ENCODE measurements around the gene HDHD2. TPM values are rescaled to one million over a fixed set of nuclear protein-coding genes. Genes with fewer than 3 reads are reported as not detected.

HDHD2 gene, protein sequence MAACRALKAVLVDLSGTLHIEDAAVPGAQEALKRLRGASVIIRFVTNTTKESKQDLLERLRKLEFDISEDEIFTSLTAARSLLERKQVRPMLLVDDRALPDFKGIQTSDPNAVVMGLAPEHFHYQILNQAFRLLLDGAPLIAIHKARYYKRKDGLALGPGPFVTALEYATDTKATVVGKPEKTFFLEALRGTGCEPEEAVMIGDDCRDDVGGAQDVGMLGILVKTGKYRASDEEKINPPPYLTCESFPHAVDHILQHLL
- total RNA-seq = 9.2 and 16.2 TPM in 2 replicates

DNA sequence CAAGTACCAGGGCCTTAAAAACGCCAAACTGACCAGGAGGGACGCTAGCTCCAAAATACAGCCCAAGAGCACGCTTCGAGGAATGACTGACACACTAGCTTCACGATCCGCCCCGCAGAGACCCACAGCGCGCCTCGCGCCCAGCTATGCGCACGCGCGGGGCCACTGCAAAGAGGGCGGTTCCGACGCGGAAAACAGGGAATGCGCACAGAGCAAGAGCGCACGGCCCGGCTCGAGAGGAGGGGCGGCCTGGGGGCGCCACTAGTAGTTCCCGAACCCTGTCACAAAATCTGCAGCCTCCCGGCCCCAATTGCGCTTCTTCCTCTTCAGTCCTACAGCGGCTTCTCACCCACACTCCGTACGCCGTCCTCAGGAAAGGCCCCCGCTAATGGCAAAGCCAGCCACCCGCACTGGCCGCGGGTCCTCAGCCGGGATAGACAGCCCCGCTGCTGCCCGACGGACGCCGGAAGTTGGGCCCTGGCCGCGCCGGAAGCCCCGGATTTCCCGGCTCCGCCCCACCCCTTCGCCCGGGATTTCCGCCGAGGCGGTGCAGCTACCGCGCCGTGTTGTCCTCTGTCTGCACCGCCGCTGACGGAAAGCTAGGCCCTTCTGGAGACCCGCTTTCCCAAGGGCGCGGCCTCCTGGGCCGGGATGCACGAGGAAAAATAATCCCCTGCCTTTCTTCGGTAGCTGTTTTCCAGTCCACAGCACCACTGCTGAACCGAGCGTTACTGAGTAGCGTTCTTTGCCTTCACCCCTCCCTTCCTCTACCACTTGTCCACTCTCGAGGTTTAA lies at the start of gene HDHD2:
HDHD2 (minus strand) TSS at position 472 of the 795 bp plus-strand sequence. CDS start 14,061 bp downstream, outside the sequence.

DNA sequence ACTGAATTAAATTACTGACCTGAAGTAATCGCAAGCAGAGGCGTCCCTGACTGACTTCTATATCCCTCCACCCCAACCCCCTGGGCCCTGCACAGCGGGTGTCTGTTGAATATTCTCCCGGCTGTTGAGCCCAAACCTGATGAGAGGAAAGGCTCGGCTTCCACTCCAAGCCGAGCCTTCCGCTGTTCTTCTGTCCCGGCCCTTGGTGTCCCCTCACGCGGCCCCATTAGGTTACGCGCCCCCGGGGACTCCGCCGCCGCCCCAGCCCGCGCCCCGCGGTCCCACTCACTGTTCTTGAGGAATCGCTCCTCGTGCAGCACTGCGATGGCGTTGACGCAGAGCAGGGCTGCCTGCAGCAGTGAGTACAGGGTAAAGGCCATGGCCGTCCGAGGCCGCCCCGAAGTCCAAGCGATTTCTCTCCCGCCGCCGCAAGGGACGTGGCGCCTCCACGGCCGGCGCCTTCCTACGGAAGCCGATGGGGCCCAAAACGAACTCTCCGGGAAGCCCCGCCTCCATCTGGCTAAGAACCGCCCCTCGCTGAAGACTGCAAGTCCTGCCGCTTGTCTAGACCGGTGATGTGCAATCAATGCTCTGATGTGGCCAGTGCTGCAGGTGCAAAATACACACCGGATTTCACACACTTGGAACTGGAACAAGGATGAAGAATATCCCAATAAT lies 25.7 kb upstream of the HDHD2 start, which contains the start of gene IER3IP1:
IER3IP1 (minus strand) TSS at position 467 of the 678 bp plus-strand sequence; CDS start at position 380, 87 bp downstream.

Other genes starting within 250 kb of the HDHD2 start
- 14.4 and 19.6 TPM in 2 replicates for gene PIAS2, start 233.0 kb downstream of the HDHD2 start, total RNA-seq
- 0.32 and 1.1 TPM in 2 replicates for gene KATNAL2, start 232.9 kb downstream of the HDHD2 start, total RNA-seq
- not detected in 2 replicates for gene ELOA2, start 114.9 kb downstream of the HDHD2 start, total RNA-seq
- gene IER3IP1, start 25.9 kb upstream of the HDHD2 start, total RNA-seq = 22.2 and 24.5 TPM in 2 replicates
- gene SKOR2, start 101.2 kb upstream of the HDHD2 start, total RNA-seq = not detected in 2 replicates

Data from cardiac atrium fibroblast (primary cell).